ENCODE measurements around the gene NEDD8. TPM values are rescaled to one million over a fixed set of nuclear protein-coding genes. Genes with fewer than 3 reads are reported as not detected.

The NEDD8 gene
- polyA plus RNA-seq, 1 donor from 2014 or later: 431 TPM

DNA sequence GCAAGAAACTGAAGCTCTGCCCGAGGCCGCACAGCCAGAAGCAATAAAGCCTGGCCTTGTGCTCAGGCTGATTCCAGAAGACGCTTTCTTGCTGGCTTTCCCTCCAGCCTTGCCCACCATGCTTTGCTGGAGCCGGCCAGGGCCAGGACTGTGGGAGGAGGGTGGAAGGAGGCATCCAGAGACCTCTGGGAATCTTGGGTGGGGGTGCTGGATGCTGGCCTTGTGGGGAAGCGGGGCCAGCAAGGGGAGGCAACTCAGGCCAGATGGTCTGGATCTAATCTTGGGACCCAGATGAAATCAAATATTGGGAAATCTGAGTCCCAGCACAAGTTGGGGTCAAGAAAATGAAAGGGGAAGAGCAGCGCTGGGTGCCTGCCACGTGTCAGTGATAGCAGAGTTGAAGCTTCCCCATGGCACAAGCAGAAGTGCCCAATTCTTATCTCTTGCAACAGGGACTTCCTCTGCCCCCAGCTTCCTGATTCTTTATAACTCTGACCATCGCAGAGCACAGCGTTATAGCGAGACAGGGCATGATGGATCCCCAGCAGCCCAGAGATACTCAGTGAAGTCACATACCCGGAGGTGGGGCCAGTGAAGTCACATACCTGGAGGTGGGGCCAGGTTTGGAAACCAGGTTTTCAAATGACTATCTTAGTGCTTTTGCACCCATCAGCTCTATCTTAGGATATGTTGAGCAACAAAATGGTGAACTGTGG lies 45.6 kb upstream of the NEDD8 start:
- Histone ChIP-seq H2AFZ (ENCODE audit: low read depth, low read length) (no peak overlapping the region), H3K4me3 (ENCODE audit: low read length) (no peak overlapping the region), H3K36me3 (ENCODE audit: insufficient read depth, low read length) (no peaks in the 10 kb centered on the region), H3K9ac (ENCODE audit: low read length) (no peak overlapping the region), H3K9me2 (ENCODE audit: insufficient read depth, low read length) (no peaks in the 10 kb centered on the region), H3K27me3 (ENCODE audit: insufficient read depth, low read depth, low read length) (no peaks in the 10 kb centered on the region), H3F3A (ENCODE audit: insufficient read depth, low read length, poor library complexity, severe bottlenecking) (no peaks in the 10 kb centered on the region), H4K20me1 (ENCODE audit: insufficient read depth) (no peaks in the 10 kb centered on the region), H3K4me2 (ENCODE audit: low read length) (no peak overlapping the region), H3K9me3 (ENCODE audit: low read length) (no peaks in the 10 kb centered on the region), H3K27ac (ENCODE audit: low read length) (no peak overlapping the region), H3K79me2 (replicated peaks; ENCODE audit: insufficient read depth, low read length) (no peaks in the 10 kb centered on the region)
- TF ChIP-seq MXI1 (conservative IDR thresholded peaks at IDR 0.05; ENCODE audit: poor library complexity, severe bottlenecking): no peak
- no peak for TF ChIP-seq SMC3 (conservative IDR thresholded peaks at IDR 0.05; ENCODE audit: poor library complexity)
- no peak for TF ChIP-seq CTCF (IDR thresholded peaks at IDR 0.05; ENCODE audit: poor library complexity, severe bottlenecking)
- no peak for TF ChIP-seq EZH2 (IDR thresholded peaks at IDR 0.05; ENCODE audit: borderline replicate concordance, insufficient read depth, low read length, poor library complexity, severe bottlenecking)
- no peak for TF ChIP-seq RAD21 (conservative IDR thresholded peaks at IDR 0.05)
- TF ChIP-seq TAF1 (IDR thresholded peaks at IDR 0.05; ENCODE audit: low read depth): no peak
- TF ChIP-seq EP300 (conservative IDR thresholded peaks at IDR 0.05; ENCODE audit: poor library complexity, severe bottlenecking): no peak
- no peak for TF ChIP-seq POLR2AphosphoS5 (IDR thresholded peaks at IDR 0.05)
- TF ChIP-seq REST (IDR thresholded peaks at IDR 0.05; ENCODE audit: borderline replicate concordance): no peak

DNA sequence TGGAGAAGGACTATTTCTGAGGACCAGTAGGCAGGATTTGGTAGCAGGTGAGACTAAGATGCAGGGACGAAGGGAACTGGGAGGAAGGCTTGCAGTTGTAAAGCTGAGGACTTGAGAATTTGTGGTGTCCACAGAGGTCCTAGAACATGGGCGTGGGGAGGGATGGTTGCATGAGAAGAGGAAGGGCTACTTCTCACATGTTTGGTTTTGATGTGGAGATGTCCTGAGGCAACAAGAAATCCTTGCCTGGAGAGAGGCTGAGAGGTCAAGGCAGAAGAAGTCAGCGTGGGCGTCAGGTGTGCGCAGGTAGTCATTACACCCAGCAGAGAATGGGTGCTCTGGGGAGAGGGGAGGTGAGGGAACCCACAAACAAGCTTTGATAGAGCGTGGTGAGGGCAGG lies 44.9 kb upstream of the NEDD8 start:
- H3K9me3 ChIP-seq (ENCODE audit: low read length): no peaks in the 10 kb centered on the region
- H2AFZ ChIP-seq (ENCODE audit: low read depth, low read length): no peak overlapping the region
- no peak overlapping the region for H3K4me2 ChIP-seq (ENCODE audit: low read length)
- no peak overlapping the region for H3K4me3 ChIP-seq (ENCODE audit: low read length)
- no peaks in the 10 kb centered on the region for H3K9me2 ChIP-seq (ENCODE audit: insufficient read depth, low read length)
- no peaks in the 10 kb centered on the region for H3K27me3 ChIP-seq (ENCODE audit: insufficient read depth, low read depth, low read length)
- no peaks in the 10 kb centered on the region for H3K36me3 ChIP-seq (ENCODE audit: insufficient read depth, low read length)
- no peaks in the 10 kb centered on the region for H3K79me2 ChIP-seq (replicated peaks; ENCODE audit: insufficient read depth, low read length)
- no peaks in the 10 kb centered on the region for H4K20me1 ChIP-seq (ENCODE audit: insufficient read depth)
- TF ChIP-seq EP300 (conservative IDR thresholded peaks at IDR 0.05; ENCODE audit: poor library complexity, severe bottlenecking): no peak
- TF ChIP-seq CTCF (IDR thresholded peaks at IDR 0.05; ENCODE audit: poor library complexity, severe bottlenecking): no peak
- TF ChIP-seq TAF1 (IDR thresholded peaks at IDR 0.05; ENCODE audit: low read depth): no peak
- TF ChIP-seq SMC3 (conservative IDR thresholded peaks at IDR 0.05; ENCODE audit: poor library complexity): no peak
- no peak for TF ChIP-seq EZH2 (IDR thresholded peaks at IDR 0.05; ENCODE audit: borderline replicate concordance, insufficient read depth, low read length, poor library complexity, severe bottlenecking)
- no peak for TF ChIP-seq REST (IDR thresholded peaks at IDR 0.05; ENCODE audit: borderline replicate concordance)
- no peak for TF ChIP-seq POLR2AphosphoS5 (IDR thresholded peaks at IDR 0.05)
- TF ChIP-seq MXI1 (conservative IDR thresholded peaks at IDR 0.05; ENCODE audit: poor library complexity, severe bottlenecking): no peak
- no peak for TF ChIP-seq RAD21 (conservative IDR thresholded peaks at IDR 0.05)
- no peak overlapping the region for H3K9ac ChIP-seq (ENCODE audit: low read length)
- H3K27ac ChIP-seq (ENCODE audit: low read length): no peak overlapping the region
- no peaks in the 10 kb centered on the region for H3F3A ChIP-seq (ENCODE audit: insufficient read depth, low read length, poor library complexity, severe bottlenecking)
